Activated B cell treated with CpG ODN at 0.5 μM for 24 hours (primary cell): ENCODE data around the gene PRSS53. TPM values are rescaled to one million over a fixed set of nuclear protein-coding genes. Genes with fewer than 3 reads are reported as not detected.

Experiments
- total RNA-seq: library from RNA; stranded (reverse); gene quantifications from 2 replicates; pipeline ENCODE4 v1.2.3, GENCODE V29; 2022

The PRSS53 gene
- total RNA-seq, 1 donor from 2014 or later, result 5.5 TPM

Other genes starting within 250 kb of the PRSS53 start
- gene BCL7C, start 194.9 kb downstream of the PRSS53 start, total RNA-seq, result 32.2 and 35.7 TPM in 2 replicates
- gene CTF1, start 192.3 kb downstream of the PRSS53 start, total RNA-seq, result 0.56 and 0.62 TPM in 2 replicates
- gene FBXL19, start 165.4 kb downstream of the PRSS53 start, total RNA-seq, result 20.3 and 24.2 TPM in 2 replicates
- 25.1 and 30.6 TPM in 2 replicates for gene ORAI3, start 139.9 kb downstream of the PRSS53 start, total RNA-seq
- 29.6 and 32.8 TPM in 2 replicates for gene SETD1A, start 131.2 kb downstream of the PRSS53 start, total RNA-seq
- gene HSD3B7, start 103.7 kb downstream of the PRSS53 start, total RNA-seq, result 1.3 and 1.6 TPM in 2 replicates
- 1.2 and 1.6 TPM in 2 replicates for gene STX1B, start 78.3 kb downstream of the PRSS53 start, total RNA-seq
- 106 and 107 TPM in 2 replicates for gene STX4, start 55.4 kb downstream of the PRSS53 start, total RNA-seq
- gene ZNF668, start 14.7 kb downstream of the PRSS53 start, total RNA-seq, result 8.3 and 10.1 TPM in 2 replicates
- 32.4 and 32.5 TPM in 2 replicates for gene ZNF646, start 14.5 kb downstream of the PRSS53 start, total RNA-seq
- 38.7 and 41.9 TPM in 2 replicates for gene VKORC1, start 5.9 kb upstream of the PRSS53 start, total RNA-seq
- 24.8 and 27.3 TPM in 2 replicates for gene BCKDK, start 19.4 kb upstream of the PRSS53 start, total RNA-seq
- gene KAT8, start 28.7 kb upstream of the PRSS53 start, total RNA-seq, result 82.1 and 93.7 TPM in 2 replicates
- not detected in 2 replicates for gene PRSS8, start 46.8 kb upstream of the PRSS53 start, total RNA-seq
- 0.56 and 0.60 TPM in 2 replicates for gene PRSS36, start 61.1 kb upstream of the PRSS53 start, total RNA-seq
- 681 and 752 TPM in 2 replicates for gene FUS, start 91.2 kb upstream of the PRSS53 start, total RNA-seq
- 21.7 and 27.8 TPM in 2 replicates for gene PYCARD, start 113.8 kb upstream of the PRSS53 start, total RNA-seq
- 0.16 TPM in 1 of 2 replicates, not detected in the other for gene TRIM72, start 125.2 kb upstream of the PRSS53 start, total RNA-seq
- gene PYDC1, start 128.2 kb upstream of the PRSS53 start, total RNA-seq, result 0.27 TPM in 1 of 2 replicates, not detected in the other
- 40.6 and 44.6 TPM in 2 replicates for gene ITGAM, start 171.0 kb upstream of the PRSS53 start, total RNA-seq